OCI-LY1 (cell line): Measurements from ENCODE around the gene TCF3.

Experiments
- EZH2 ChIP-seq: fragments of 200-600 bp; sonication (generic), shearing (Covaris generic); IDR thresholded peaks from 2 replicates; pipeline ENCODE4 v1.8.0; 2017; ENCODE audit warnings: borderline replicate concordance, mixed run types, mild to moderate bottlenecking, antibody characterized with exemption, low read length, moderate library complexity, mixed read lengths
- TF ChIP-seq, protein P1 (sequence below): fragments of 200-600 bp; sonication (generic), shearing (Covaris generic); IDR thresholded peaks from 2 replicates; pipeline ENCODE4 v1.5.1; 2017; ENCODE audit warnings: mild to moderate bottlenecking, antibody characterized with exemption, low read length, moderate library complexity, mixed read lengths

- TF ChIP-seq EZH2, result no peak
- TF ChIP-seq, protein P1, sequence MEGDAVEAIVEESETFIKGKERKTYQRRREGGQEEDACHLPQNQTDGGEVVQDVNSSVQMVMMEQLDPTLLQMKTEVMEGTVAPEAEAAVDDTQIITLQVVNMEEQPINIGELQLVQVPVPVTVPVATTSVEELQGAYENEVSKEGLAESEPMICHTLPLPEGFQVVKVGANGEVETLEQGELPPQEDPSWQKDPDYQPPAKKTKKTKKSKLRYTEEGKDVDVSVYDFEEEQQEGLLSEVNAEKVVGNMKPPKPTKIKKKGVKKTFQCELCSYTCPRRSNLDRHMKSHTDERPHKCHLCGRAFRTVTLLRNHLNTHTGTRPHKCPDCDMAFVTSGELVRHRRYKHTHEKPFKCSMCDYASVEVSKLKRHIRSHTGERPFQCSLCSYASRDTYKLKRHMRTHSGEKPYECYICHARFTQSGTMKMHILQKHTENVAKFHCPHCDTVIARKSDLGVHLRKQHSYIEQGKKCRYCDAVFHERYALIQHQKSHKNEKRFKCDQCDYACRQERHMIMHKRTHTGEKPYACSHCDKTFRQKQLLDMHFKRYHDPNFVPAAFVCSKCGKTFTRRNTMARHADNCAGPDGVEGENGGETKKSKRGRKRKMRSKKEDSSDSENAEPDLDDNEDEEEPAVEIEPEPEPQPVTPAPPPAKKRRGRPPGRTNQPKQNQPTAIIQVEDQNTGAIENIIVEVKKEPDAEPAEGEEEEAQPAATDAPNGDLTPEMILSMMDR, result no peak
Measured at GRCh38 chr19:1560286-1560882, 92.0 kb downstream of the TCF3 start.
